ENCODE results near the gene AKTIP. TPM values are rescaled to one million over a fixed set of nuclear protein-coding genes. Genes with fewer than 3 reads are reported as not detected.

Gene AKTIP
- total and polyA plus RNA-seq, 9 of the 15 experiments (the other 6 are each of a cell fraction or from before 2014, with no cell fraction given) = 3.0 to 10.7 (median 4.4) TPM

- no peak for TF ChIP-seq SMAD2 (IDR thresholded peaks at IDR 0.05; ENCODE audit: low read depth, low read length)
- TF ChIP-seq PREB (CRISPR knock-in tag; IDR thresholded peaks at IDR 0.05) = no peak
- TF ChIP-seq ZNF354B (CRISPR knock-in tag; IDR thresholded peaks at IDR 0.05) = no peak
- TF ChIP-seq PTBP1 (IDR thresholded peaks at IDR 0.05; ENCODE audit: low read depth, low read length) = no peak
- TF ChIP-seq TGIF2 (CRISPR knock-in tag; IDR thresholded peaks at IDR 0.05) = no peak
- no peak for TF ChIP-seq FUS (optimal IDR thresholded peaks at IDR 0.05; ENCODE audit: low read depth, low read length)
- TF ChIP-seq MTA2 (IDR thresholded peaks at IDR 0.05; ENCODE audit: low read depth) = no peak
- no peak for TF ChIP-seq HNRNPH1 (optimal IDR thresholded peaks at IDR 0.05; ENCODE audit: low read depth, low read length)
- TF ChIP-seq HSF4 (CRISPR knock-in tag; IDR thresholded peaks at IDR 0.05; ENCODE audit: borderline replicate concordance) = no peak
Measured at GRCh38 chr16:53510704-53511070, 7.7 kb upstream of the AKTIP start (continued).

GRCh38 chr16:53509906-53510703, 7.1 kb upstream of the AKTIP start:
- ChIA-PET CTCF (ENCODE audit: low intra/inter-chr PET ratio) (interaction anchor here (1.3 kb wide), 1 partner anchor 302 kb away, joined by 4 read pairs; no protein-coding TSS in a partner anchor), POLR2A (no interaction called here)
- Histone ChIP-seq H3K27ac (ENCODE audit: extremely low read depth, low read depth, low read length) (no peak overlapping the region), H4K20me1 (replicated peaks; ENCODE audit: control insufficient read depth, insufficient read depth, low read length) (no peaks in the 10 kb centered on the region), H3K4me3 (no peak overlapping the region), H2AFZ (ENCODE audit: low read depth, low read length) (no peak overlapping the region), H3K9me3 (replicated peaks; ENCODE audit: control insufficient read depth, insufficient read depth, low read depth, low read length) (no peaks in the 10 kb centered on the region), H3K4me1 (replicated peaks in 1 of 2; ENCODE audit: control insufficient read depth in 2 of 2, insufficient read depth in 2 of 2, low read length in 2 of 2) (peaks cover 0 to 4% of the 10 kb centered on the region in 2 experiments; a peak in 2 of 5 replicates), H3K9me1 (ENCODE audit: control insufficient read depth, insufficient read depth, low read length) (no peaks in the 10 kb centered on the region), H3K27me3 (ENCODE audit: control insufficient read depth in 2 of 2, insufficient read depth in 2 of 2, low read length in 2 of 2) (no peaks in the 10 kb centered on the region; a peak in 3 of 5 replicates), H3K36me3 (ENCODE audit: control insufficient read depth, insufficient read depth, low read length) (no peaks in the 10 kb centered on the region), H3K79me2 (ENCODE audit: control insufficient read depth, insufficient read depth, low read length) (no peaks in the 10 kb centered on the region), H3K4me2 (ENCODE audit: insufficient read depth, low read length) (no peak overlapping the region), H3K9ac (ENCODE audit: insufficient read depth in 1 of 2, low read depth in 2 of 2, low read length in 2 of 2) (no peak overlapping the region)
- DNase-seq (ENCODE audit: extremely low read depth in 1 of 4, low spot score in 3 of 4) (peak; percentile 70 to 77 (median 76)), ATAC-seq (peak; percentile 82), FAIRE-seq (peak; percentile 88)
- BruUV-seq (replicated peaks) = no TSS peak
- WGBS (ENCODE audit: insufficient coverage, low coverage, missing lambda C conversion rate) = 26% methylated on average over 29 of the region's 29 CpGs
- in situ Hi-C loops (cut with MboI) (loop anchor here (10.0 to 25.0 kb wide), 2 partner anchors 455 to 1323 kb away; partner anchors contain the start of genes CHD9 and CHD9NB), intact Hi-C loops (cut with micrococcal nuclease) (loop anchor here (5.0 to 10.0 kb wide), 3 partner anchors 93 to 453 kb away; no protein-coding TSS in a partner anchor)
- TF ChIP-seq REST (IDR thresholded peaks at IDR 0.05; ENCODE audit: borderline replicate concordance) (peak; percentile 40; the same call in 1 of the 2 replicates), REST (CRISPR knock-in tag; IDR thresholded peaks at IDR 0.05; ENCODE audit: low read depth) (no peak)
